Skeletal muscle satellite cell (primary cell): Measurements from ENCODE around the gene FABP6. TPM values are rescaled to one million over a fixed set of nuclear protein-coding genes. Genes with fewer than 3 reads are reported as not detected.
"Not testable (repeated sequence)": the region's sequence is repeated elsewhere in the genome, so short reads cannot be mapped to it uniquely, and the experiment has no call there.

Source experiments
- H3K27me3 ChIP-seq: 2 replicates; pipeline ENCODE4 v1.7.0; 2013; ENCODE audit warnings: low read length; ENCODE audit not compliant: control insufficient read depth, insufficient read depth
- H3K36me3 ChIP-seq: 2 replicates; pipeline ENCODE4 v1.7.0; 2013; ENCODE audit warnings: mild to moderate bottlenecking, control low read depth, low read length; ENCODE audit not compliant: insufficient read depth
- H3K4me1 ChIP-seq: 2 replicates; pipeline ENCODE4 v1.7.0; 2013; ENCODE audit warnings: low read length; ENCODE audit not compliant: control insufficient read depth, insufficient read depth
- H3K4me2 ChIP-seq: 2 replicates; pipeline ENCODE4 v1.7.0; 2013; ENCODE audit warnings: mild to moderate bottlenecking, low read length
- H3K4me3 ChIP-seq: 2 replicates; pipeline ENCODE4 v1.7.0; 2013; ENCODE audit warnings: low read length
- H3K9ac ChIP-seq: 2 replicates; pipeline ENCODE4 v1.7.0; 2013; ENCODE audit warnings: mild to moderate bottlenecking, low read depth, low read length, moderate library complexity
- H3K9me3 ChIP-seq: replicated peaks from 2 replicates; pipeline ENCODE4 v1.7.0; 2013; ENCODE audit warnings: mild to moderate bottlenecking, control low read depth, low read length
- total RNA-seq: library from RNA; depleted of rRNA; stranded (reverse); fragments of >200 nt; gene quantifications from 2 replicates; pipeline ENCODE4 v1.2.3, GENCODE V29; 2012; rRNA removed

FABP6 gene, protein sequence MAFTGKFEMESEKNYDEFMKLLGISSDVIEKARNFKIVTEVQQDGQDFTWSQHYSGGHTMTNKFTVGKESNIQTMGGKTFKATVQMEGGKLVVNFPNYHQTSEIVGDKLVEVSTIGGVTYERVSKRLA
- not detected in 2 replicates for total RNA-seq

- no peaks in the 10 kb centered on the region for H3K4me1 ChIP-seq
- no peaks in the 10 kb centered on the region for H3K27me3 ChIP-seq
- H3K9ac ChIP-seq = no peak within 1 kb of the TSS
- H3K36me3 ChIP-seq = no peaks in the 10 kb centered on the region
- no peaks in the 10 kb centered on the region for H3K9me3 ChIP-seq
- no peak within 1 kb of the TSS for H3K4me2 ChIP-seq
- no peak within 1 kb of the TSS for H3K4me3 ChIP-seq
Observed at GRCh38 chr5:160229190-160229742, at the start of gene FABP6. Gene FABP6 (plus strand): TSS chr5:160229506. CDS start chr5:160229558, 52 bp downstream.

DNA sequence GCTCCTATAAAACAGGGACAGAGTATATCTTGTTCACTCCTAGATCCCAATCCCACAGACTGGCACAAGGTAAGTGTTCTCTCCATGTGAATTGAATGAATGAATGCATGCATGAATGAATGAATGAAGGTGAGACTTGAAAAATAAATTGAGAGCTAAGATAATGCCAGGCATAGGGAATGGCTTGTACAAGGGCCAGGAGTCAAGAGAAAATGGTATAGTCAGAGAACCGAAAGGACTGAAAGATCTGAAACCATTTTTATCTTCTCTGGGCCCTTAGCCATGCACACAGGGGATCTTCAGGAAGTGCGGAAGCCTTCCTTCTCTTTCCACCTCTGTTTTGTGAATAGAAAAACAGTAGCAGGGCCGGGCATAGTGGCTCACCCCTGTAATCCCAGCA is 48.4 kb upstream of the FABP6 start:
- no peak overlapping the region for H3K9ac ChIP-seq
- no peak overlapping the region for H3K4me3 ChIP-seq
- no peaks in the 10 kb centered on the region for H3K9me3 ChIP-seq
- H3K4me1 ChIP-seq = peaks cover 22% of the 10 kb centered on the region
- H3K36me3 ChIP-seq = no peaks in the 10 kb centered on the region
- no peak overlapping the region for H3K4me2 ChIP-seq
- no peaks in the 10 kb centered on the region for H3K27me3 ChIP-seq

- peaks cover 20% of the 10 kb centered on the region for H3K4me1 ChIP-seq
Observed at GRCh38 chr5:160181965-160182622, 47.2 kb upstream of the FABP6 start.

DNA sequence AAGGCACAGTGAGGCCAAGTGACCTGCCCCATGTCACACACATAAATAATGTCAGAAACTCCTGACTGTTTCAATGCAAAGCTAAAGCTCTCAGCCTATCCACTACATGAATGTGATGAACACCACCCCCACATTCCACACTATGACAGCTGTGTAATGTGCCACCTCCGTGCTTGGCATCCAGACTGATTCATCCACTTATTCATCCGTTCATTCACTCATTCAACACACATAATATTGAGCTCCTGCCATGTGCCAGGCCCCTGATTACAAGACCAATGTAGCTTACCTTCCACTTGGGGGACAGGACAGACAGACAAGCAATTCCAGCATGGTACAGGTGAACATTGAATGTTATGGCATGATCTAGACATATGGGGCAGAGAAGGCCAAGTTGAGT is 46.2 kb upstream of the FABP6 start:
- Histone ChIP-seq H3K9me3 (peaks cover 6% of the 10 kb centered on the region), H3K4me1 (peaks cover 23% of the 10 kb centered on the region), H3K4me3 (no peak overlapping the region), H3K36me3 (no peaks in the 10 kb centered on the region), H3K27me3 (no peaks in the 10 kb centered on the region), H3K4me2 (peak overlapping the region; percentile 39), H3K9ac (no peak overlapping the region)

More at GRCh38 chr5:160181965-160182622, 47.2 kb upstream of the FABP6 start:
- H3K9ac ChIP-seq = no peak overlapping the region
- no peaks in the 10 kb centered on the region for H3K36me3 ChIP-seq
- H3K9me3 ChIP-seq = peaks cover 6% of the 10 kb centered on the region
- H3K4me2 ChIP-seq = no peak overlapping the region
- H3K27me3 ChIP-seq = no peaks in the 10 kb centered on the region
- H3K4me3 ChIP-seq = no peak overlapping the region

DNA sequence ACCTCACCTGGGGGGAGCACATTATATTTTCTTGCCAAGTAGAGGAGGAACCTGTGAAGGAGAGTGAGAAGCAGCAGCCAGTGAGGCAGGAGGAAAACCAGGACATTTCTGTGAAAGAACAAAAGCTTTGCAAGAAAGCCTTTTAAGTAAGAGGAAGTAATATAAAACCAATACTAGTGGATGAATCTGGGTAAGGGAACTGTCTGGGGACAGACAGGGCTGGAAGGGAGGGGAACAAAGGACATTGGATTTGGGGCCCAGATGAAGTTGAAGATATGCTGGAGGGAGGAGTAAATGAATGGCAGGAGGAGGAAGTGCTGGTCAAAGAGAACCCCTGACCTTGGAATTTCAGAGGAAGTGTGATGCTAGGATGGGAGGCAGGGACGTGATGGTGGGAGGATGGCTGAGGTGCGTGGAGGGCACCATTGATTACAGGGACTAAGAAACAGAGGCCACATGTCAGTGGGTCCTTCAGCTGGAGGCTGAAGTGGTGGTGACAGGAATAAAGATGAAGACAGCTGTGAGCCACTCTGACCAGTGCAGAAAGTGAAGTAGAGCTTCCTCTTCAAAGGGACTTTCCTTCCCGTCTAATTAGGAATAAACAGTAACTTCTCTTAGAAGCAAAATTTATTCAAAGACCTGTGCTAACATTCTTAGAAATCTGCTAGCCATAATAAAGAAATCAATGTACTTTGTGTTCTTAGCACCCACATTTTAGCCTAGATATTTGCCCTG is 43.5 kb upstream of the FABP6 start:
- no peak overlapping the region for H3K9ac ChIP-seq
- H3K4me2 ChIP-seq = no peak overlapping the region
- H3K36me3 ChIP-seq = no peaks in the 10 kb centered on the region
- H3K4me1 ChIP-seq = peaks cover 25% of the 10 kb centered on the region
- H3K27me3 ChIP-seq = no peaks in the 10 kb centered on the region
- peaks cover 6% of the 10 kb centered on the region for H3K9me3 ChIP-seq
- no peak overlapping the region for H3K4me3 ChIP-seq

DNA sequence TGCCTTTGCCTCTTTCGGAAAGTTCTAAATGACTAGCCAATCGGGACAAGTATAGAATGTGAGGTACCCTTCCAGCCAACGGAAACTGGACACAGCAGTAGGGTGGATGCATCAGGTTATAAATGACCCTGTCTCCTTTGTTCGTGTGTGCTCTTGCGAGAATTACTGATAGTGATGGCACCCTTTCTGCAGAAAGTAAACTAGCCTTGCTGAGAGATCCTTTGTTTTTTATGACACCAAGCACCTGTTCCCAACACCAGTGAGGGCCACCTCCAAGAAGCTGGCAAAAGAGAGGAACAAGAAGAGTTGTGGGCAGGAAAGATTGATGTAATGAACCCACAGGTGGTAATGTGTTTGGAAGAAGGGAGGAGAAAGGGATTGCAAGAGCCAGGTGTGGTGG is 42.8 kb upstream of the FABP6 start:
- H3K4me3 ChIP-seq = no peak overlapping the region

DNA sequence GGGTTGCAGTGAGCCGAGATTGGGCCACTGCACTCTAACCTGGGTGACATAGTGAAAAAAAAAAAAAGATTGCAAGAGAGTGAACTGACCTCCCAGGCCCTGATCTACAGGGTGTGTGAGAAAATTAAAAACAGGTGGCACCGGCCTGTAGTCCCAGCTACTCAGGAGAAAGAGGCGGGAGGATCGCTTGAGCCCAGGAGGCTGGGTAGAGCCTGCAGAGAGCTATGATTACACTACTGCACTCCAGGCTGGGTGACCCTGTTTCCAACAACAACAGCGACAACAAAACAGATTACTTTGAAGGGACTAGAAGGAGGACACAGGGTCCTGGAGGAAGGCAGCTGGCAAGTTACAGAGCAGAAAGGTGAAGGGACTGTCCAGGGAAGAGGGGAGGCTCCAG is 42.2 kb upstream of the FABP6 start:
- Histone ChIP-seq H3K9me3 (peaks cover 6% of the 10 kb centered on the region), H3K9ac (no peak overlapping the region), H3K4me2 (no peak overlapping the region), H3K4me3 (no peak overlapping the region), H3K4me1 (peaks cover 21% of the 10 kb centered on the region), H3K36me3 (no peaks in the 10 kb centered on the region), H3K27me3 (no peaks in the 10 kb centered on the region)

More for the DNA sequence above, 42.8 kb upstream of the FABP6 start:
- H3K27me3 ChIP-seq = no peaks in the 10 kb centered on the region
- peaks cover 6% of the 10 kb centered on the region for H3K9me3 ChIP-seq
- H3K9ac ChIP-seq = no peak overlapping the region
- no peak overlapping the region for H3K4me2 ChIP-seq
- peaks cover 25% of the 10 kb centered on the region for H3K4me1 ChIP-seq
- H3K36me3 ChIP-seq = no peaks in the 10 kb centered on the region

GRCh38 chr5:160188141-160189015 is 40.9 kb upstream of the FABP6 start:
- Histone ChIP-seq H3K4me3 (peak overlapping the region; percentile 65), H3K27me3 (no peaks in the 10 kb centered on the region), H3K36me3 (no peaks in the 10 kb centered on the region), H3K4me1 (peaks cover 11% of the 10 kb centered on the region), H3K4me2 (peak overlapping the region; percentile 83), H3K9me3 (peaks cover 6% of the 10 kb centered on the region), H3K9ac (peak overlapping the region; percentile 78)

- H3K4me3 ChIP-seq = no peak overlapping the region
- no peaks in the 10 kb centered on the region for H3K9me3 ChIP-seq
- no peak overlapping the region for H3K4me2 ChIP-seq
- no peaks in the 10 kb centered on the region for H3K36me3 ChIP-seq
- H3K4me1 ChIP-seq = peaks cover 9% of the 10 kb centered on the region
- no peaks in the 10 kb centered on the region for H3K27me3 ChIP-seq
- no peak overlapping the region for H3K9ac ChIP-seq
Observed at GRCh38 chr5:160192424-160192823, 36.9 kb upstream of the FABP6 start.

DNA sequence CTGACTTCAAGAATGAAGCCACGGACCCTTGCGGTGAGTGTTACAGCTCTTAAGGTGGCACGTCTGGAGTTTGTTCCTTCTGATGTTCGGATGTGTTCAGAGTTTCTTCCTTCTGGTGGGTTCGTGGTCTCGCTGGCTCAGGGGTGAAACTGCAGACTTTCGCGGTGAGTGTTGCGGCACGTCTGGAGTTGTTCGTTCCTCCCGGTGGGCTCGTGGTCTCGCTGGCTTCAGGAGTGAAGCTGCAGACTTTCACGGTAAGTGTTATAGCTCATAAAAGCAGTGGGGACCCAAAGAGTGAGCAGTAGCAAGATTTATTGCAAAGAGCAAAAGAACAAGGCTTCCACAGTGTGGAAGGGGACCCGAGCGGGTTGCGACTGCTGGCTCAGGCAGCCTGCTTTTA is 36.2 kb upstream of the FABP6 start:
- H3K27me3 ChIP-seq, H3K4me3 ChIP-seq, H3K4me1 ChIP-seq, H3K9ac ChIP-seq, H3K9me3 ChIP-seq, H3K36me3 ChIP-seq, H3K4me2 ChIP-seq: not testable (repeated sequence)

DNA sequence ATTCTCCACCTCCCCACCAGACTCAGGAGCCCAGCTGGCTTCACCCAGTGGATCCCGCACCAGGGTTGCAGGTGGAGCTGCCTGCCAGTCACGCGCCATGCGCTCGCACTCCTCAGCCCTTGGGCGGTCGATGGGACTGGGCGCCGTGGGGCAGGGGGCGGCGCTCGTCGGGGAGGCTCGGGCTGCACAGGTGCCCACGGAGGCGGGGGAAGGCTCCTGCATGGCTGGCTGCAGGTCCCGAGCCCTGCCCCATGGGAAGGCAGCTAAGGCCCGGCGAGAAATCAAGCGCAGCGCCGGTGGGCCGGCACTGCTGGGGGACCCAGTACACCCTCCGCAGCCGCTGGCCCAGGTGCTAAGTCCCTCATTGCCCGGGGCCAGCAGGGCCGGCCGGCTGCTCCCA is 35.5 kb upstream of the FABP6 start:
- not testable (repeated sequence) for H3K4me2 ChIP-seq, H3K4me1 ChIP-seq, H3K36me3 ChIP-seq, H3K9ac ChIP-seq, H3K4me3 ChIP-seq, H3K27me3 ChIP-seq, H3K9me3 ChIP-seq
